GM18526 (cell line): ENCODE measurements around the gene DDC.

Source experiments
- POLR2A ChIP-seq: IDR thresholded peaks from 3 replicates; pipeline ENCODE4 v1.6.1; 2011; ENCODE audit not compliant: insufficient read length; ENCODE audit errors: extremely low read depth

The DDC gene

DNA sequence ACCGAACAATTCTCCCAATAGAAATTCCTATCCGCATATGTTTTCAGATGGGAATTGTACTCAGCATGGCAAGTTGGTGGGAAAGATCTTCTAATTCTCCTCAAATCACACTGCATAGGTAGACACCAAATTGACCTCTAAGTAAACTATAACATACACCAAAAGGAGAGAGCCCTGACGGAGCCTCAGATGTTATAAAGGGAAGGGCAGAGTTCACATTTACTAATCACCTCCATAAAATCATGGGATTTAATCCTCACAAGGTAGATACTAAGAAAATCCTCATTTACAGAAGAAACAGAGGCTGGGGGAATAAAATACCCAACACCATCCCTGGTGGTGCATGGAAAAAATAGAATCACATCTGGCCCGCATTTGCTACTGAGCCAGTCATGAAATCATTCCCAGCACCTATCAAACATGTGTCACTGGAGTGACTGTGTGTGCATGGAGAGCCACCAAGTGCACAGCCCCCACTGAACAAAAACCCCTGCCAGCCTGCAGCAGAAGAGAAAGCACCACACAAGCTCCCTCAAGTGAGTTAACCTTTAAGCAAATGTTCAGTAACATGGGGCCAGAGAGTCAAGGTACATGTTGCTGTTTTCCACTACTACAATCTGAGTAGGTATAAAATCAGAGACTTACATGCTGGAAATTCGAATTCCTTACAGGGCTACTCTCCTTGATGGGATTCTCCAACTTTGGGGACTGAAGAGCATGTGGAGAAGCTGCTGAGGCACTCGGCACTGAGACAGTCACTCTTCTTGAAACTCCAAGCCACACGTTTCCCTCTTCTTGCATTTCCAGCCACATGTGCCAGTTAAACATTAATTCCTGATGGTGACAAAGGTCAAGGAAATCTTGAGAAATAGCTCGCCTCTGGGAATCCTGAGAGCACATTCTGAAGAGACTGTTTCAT lies at the start of gene DDC:
TSS of gene DDC (minus strand) at position 766 of the 919 bp plus-strand sequence. CDS start 21,320 bp downstream, outside the sequence.
- TF ChIP-seq POLR2A = no peak

GRCh38 chr7:50613473-50613872 lies 48.3 kb upstream of the DDC start:
- TF ChIP-seq POLR2A = no peak

DNA sequence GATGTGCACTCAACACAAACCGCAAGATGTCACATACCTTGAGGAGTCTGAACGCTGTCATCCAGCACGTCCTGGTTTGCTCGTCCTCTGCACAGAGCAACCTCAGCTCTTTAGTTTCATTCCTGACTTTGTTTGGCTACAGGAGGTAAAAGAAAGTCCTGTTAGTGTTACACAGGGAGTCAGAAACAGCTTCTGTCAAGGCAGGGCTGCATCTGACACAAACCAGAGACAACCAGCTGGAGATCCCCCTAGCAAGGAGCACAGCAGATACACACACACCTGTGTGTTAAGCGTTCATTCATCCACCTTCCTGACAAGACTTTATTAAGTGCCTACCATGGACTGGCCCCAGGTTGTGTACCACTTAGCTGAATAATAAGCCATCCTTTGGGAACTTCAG lies 47.5 kb upstream of the DDC start:
- no peak for TF ChIP-seq POLR2A

- no peak for TF ChIP-seq POLR2A
Measured at GRCh38 chr7:50610521-50611277, 45.5 kb upstream of the DDC start.

- TF ChIP-seq POLR2A = no peak
Measured at GRCh38 chr7:50608196-50608906, 43.1 kb upstream of the DDC start.

DNA sequence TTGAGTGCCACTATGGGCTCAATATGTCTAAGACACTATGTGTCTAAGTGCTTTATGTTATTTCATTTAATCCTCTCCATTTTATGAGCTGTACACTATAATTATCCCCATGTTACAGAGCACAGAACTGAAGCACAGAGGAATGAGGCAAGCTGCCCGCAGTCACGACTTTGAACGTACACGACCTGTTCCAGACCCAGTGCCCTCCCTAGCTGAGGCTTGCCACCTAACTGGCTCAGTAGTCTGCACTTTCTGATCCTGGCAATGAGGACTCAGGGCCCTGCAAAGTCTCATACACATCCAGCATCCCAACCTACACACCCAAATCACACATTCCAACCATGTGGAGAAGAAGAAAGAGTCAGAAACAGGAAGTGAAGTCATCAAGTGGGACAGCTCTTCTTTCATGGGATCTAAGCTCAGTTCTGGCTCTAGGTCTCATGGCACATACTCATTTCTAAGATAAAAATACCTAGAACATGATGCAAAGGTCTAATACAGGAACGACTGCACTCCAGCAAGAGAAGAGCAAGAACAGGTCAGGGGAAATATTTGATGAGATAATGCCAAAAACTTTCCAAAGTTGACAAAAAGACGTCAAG lies 42.4 kb upstream of the DDC start:
- TF ChIP-seq POLR2A = no peak

- no peak for TF ChIP-seq POLR2A
Measured at GRCh38 chr7:50605059-50605458, 39.9 kb upstream of the DDC start.

DNA sequence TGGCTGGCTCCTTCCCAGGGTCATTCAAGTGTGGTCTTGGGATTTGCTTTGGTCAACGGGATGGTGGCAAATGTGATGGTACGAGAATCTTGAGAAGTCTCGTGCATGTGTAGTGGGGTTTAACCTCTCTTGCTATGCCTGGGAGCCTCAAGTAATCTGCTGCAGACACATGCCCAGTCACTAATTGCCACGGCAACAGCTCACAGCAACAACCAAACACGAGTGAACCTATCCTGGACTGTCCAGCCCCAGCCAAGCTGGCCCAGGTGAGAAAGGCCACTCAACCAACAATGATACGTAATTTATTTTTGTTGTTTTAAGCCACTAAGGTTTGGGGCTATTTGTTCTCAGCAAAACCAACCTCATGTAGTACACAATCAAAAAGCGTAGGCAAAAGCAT lies 38.1 kb upstream of the DDC start:
- TF ChIP-seq POLR2A = no peak

DNA sequence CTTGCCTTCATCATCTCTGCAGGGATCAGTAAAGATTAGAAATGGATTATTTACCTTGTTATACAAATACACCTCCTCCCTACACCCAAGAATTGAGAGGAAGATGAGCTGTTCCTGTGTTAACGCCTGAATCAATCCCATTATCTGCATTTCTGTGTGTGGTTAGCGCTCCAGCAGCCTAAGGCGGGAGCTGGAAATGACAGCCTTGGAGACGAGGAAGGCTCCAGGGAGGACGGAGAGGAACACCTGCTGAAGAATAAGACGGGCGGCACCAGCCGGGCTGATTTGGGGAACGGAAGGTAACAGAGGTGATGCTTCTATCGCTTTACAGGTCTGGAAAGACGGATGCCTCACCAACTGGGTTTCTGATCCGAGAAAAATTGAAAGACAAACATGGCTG lies 34.2 kb upstream of the DDC start:
- TF ChIP-seq POLR2A = no peak

GRCh38 chr7:50598460-50599343 lies 33.5 kb upstream of the DDC start:
- no peak for TF ChIP-seq POLR2A

DNA sequence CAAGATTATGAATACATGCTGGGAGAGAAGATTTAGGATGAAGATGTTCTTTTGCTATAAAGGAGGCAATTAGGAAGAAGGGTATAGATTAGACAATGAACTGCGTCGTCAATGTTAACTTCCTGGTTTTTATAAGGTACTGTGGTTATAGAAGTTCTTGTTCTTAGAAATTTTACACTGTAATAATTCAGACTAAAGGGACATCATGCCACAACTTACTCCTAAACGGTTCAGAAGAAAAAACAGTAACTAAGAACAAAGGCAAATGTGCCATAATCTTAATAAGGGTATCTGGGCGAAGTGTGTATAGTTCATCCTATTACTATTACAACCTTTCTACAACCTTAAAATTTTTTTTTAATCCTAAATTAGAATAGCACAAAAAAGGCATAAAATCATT lies 31.3 kb upstream of the DDC start:
- no peak for TF ChIP-seq POLR2A

GRCh38 chr7:50595491-50596102 lies 30.4 kb upstream of the DDC start:
- no peak for TF ChIP-seq POLR2A

DNA sequence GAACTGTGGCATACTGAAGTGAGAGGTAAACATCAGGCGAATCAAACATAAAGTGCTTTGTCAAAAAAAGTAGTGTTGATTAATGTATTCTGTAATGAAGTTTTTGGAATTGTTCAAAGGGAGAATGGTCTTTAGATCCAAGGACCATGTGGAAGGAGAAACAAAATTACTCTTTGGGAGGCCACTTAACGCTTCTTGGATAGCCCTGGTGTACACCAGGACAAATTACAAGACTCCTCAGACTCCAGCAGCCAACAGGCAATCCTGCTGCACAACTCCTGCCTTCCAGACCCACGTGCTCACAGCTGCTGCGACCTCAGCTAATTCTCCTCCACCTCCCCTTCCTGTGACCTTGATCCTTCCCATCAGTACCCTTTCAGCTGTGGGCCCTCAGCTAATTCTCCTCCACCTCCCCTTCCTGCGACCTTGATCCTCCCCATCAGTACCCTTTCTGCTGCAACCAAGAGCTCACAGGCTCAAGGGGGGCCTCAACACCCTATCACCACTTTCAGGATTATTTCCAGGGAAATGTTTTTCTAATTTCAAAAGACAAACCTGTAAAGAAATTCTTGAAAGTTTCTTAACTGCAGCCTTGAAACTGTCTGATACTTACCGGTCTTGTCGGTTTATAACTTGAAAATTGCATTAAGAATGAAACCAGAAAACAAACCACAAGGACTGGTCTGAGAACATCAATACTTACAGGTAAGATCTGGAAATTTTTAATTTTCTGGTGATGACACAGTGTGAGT lies 29.7 kb upstream of the DDC start:
- TF ChIP-seq POLR2A = no peak
